Lung (tissue), 12 donors: ENCODE data around the gene SLC35B2. TPM values are rescaled to one million over a fixed set of nuclear protein-coding genes. Genes with fewer than 3 reads are reported as not detected.

Experiments
- ATAC-seq: fragments of 200-7000 bp; cut with Tn5 transposase; one replicate; pipeline ENCODE4 v1.9.1; 2020; ENCODE audit warnings: moderate number of reproducible peaks; ENCODE audit not compliant: insufficient read depth, low FRiP score
- DNase-seq, 3 donors: peaks; one replicate each; pipeline ENCODE4 v3.0.0-alpha.2; 2013 to 2017
- H3K27ac ChIP-seq, 2 donors: one replicate each; pipeline ENCODE4 v1.5.1; 2013; ENCODE audit warnings: mild to moderate bottlenecking in 2 of 2, moderate library complexity in 2 of 2, control low read depth in 1 of 2, inconsistent platforms in 1 of 2, low read depth in 1 of 2, low read length in 1 of 2
- H3K27me3 ChIP-seq, 3 donors: one replicate each; pipeline ENCODE4 v1.5.1; 2013; ENCODE audit warnings: low read length in 2 of 3; ENCODE audit not compliant: control insufficient read depth in 3 of 3, insufficient read depth in 3 of 3
- H3K36me3 ChIP-seq, 4 donors: one replicate each; pipeline ENCODE4 v1.5.1; 2013; ENCODE audit warnings: low read length in 4 of 4, mild to moderate bottlenecking in 1 of 4, moderate library complexity in 1 of 4; ENCODE audit not compliant: control insufficient read depth in 4 of 4, insufficient read depth in 4 of 4
- H3K4me1 ChIP-seq, 5 donors: one replicate each; pipeline ENCODE4 v1.5.1; 2013; ENCODE audit warnings: low read length in 5 of 5, mild to moderate bottlenecking in 2 of 5, moderate library complexity in 1 of 5; ENCODE audit not compliant: control insufficient read depth in 5 of 5, insufficient read depth in 5 of 5
- H3K4me3 ChIP-seq: one replicate; pipeline ENCODE4 v1.5.1; 2013; ENCODE audit warnings: mild to moderate bottlenecking, control low read depth, moderate library complexity
- H3K9ac ChIP-seq, 2 donors: one replicate each; pipeline ENCODE4 v1.5.1; 2013; ENCODE audit warnings: low read length in 2 of 2, control low read depth in 1 of 2; ENCODE audit not compliant: insufficient read depth in 1 of 2
- H3K9me3 ChIP-seq, 4 donors: one replicate each; pipeline ENCODE4 v1.5.1; 2013; ENCODE audit warnings: low read length in 3 of 4, mild to moderate bottlenecking in 1 of 4, moderate library complexity in 1 of 4; ENCODE audit not compliant: control insufficient read depth in 4 of 4, insufficient read depth in 3 of 4
- CTCF ChIP-seq: IDR thresholded peaks from 2 replicates; pipeline ENCODE4 v1.5.1; 2012; ENCODE audit warnings: mild to moderate bottlenecking; ENCODE audit errors: control extremely low read depth, extremely low read depth
- WGBS, 2 donors: extraction: QIAGEN DNeasy Blood & Tissue Kit; methylation state at CpG; one replicate each; pipeline ENCODE4 v1.1.7; 2013; 5-methylcytosine and 5-hydroxymethylcytosine counted together
- polyA plus RNA-seq, 2 donors: library from polyadenylated mRNA; stranded (reverse); fragments of 200-250 nt; gene quantifications; one replicate each; pipeline ENCODE4 v1.2.1, GENCODE V29; 2013
- total RNA-seq, 2 donors: library from RNA; depleted of rRNA in 1 of 2; stranded (reverse); fragments of >200 nt in 1 of 2; gene quantifications; one replicate each; pipeline ENCODE4 v1.2.1, GENCODE V29; 2014 to 2021
- donor health status: control.
- donor health status: control.
- donor health status: Bipolar disorder and iron deficiency.
- donor health status: healthy.
- donor health status: DM: yes; HTN: yes; CAD: no.

Gene SLC35B2
- total and polyA plus RNA-seq, 4 donors, result 15.0 to 44.4 (median 34.9) TPM

GRCh38 chr6:44258325-44258863, 1.1 kb upstream of the SLC35B2 start:
- Histone ChIP-seq H3K9ac (no peak overlapping the region), H3K4me1 (peaks cover 0 to 31% (median 12%) of the 10 kb centered on the region in 5 donors), H3K36me3 (peaks cover 10 to 35% (median 26%) of the 10 kb centered on the region in 4 donors), H3K27me3 (no peaks in the 10 kb centered on the region), H3K27ac (peak overlapping the region; percentile 89), H3K4me3 (no peak overlapping the region), H3K9me3 (no peaks in the 10 kb centered on the region)
- ATAC-seq (no peak), DNase-seq (no peak)
- no peak for TF ChIP-seq CTCF
- WGBS, 2 donors, result 84 to 88% methylated on average over 9 of the region's 9 CpGs

- peak overlapping the region; percentile 89 for H3K27ac ChIP-seq
- no peaks in the 10 kb centered on the region for H3K27me3 ChIP-seq
- no peak for ATAC-seq
- peaks cover 0 to 25% (median 9%) of the 10 kb centered on the region in 5 donors for H3K4me1 ChIP-seq
- 31 to 39% methylated on average over 15 of the region's 15 CpGs for WGBS, 2 donors
- TF ChIP-seq CTCF, result no peak
- H3K9ac ChIP-seq, result peak overlapping the region; percentile 39 to 50
- peaks cover 15 to 40% (median 29%) of the 10 kb centered on the region in 4 donors for H3K36me3 ChIP-seq
- DNase-seq, result no peak
- peak overlapping the region; percentile 51 for H3K4me3 ChIP-seq
- no peaks in the 10 kb centered on the region for H3K9me3 ChIP-seq
Measured at GRCh38 chr6:44257753-44258324, 511 bp upstream of the SLC35B2 start.

- Histone ChIP-seq H3K4me3 (peak overlapping the region; percentile 83), H3K9me3 (no peaks in the 10 kb centered on the region), H3K27me3 (no peaks in the 10 kb centered on the region), H3K36me3 (peaks cover 22 to 44% (median 35%) of the 10 kb centered on the region in 4 donors), H3K27ac (peak overlapping the region; percentile 89), H3K4me1 (peaks cover 0 to 19% (median 5%) of the 10 kb centered on the region in 5 donors), H3K9ac (peak overlapping the region in 1 of 2 donors; percentile 1)
- DNase-seq, result no peak
- 1% methylated on average over 10 to 12 of the region's 12 CpGs for WGBS, 2 donors
- peak; percentile 3 for ATAC-seq
- TF ChIP-seq CTCF, result no peak
Measured at GRCh38 chr6:44256775-44257024, 628 bp downstream of the SLC35B2 start.
